Measurements from ENCODE around the gene KIF23.
"Not testable (repeated sequence)": the region's sequence is repeated elsewhere in the genome, so short reads cannot be mapped to it uniquely, and the experiment has no call there.

KIF23 gene

GRCh38 chr15:69434679-69435078, 20.5 kb downstream of the KIF23 start:
- DNase-seq (ENCODE audit: low spot score) = no peak

GRCh38 chr15:69435985-69436384, 21.8 kb downstream of the KIF23 start:
- DNase-seq (ENCODE audit: low spot score) = no peak

GRCh38 chr15:69436951-69437350, 22.8 kb downstream of the KIF23 start:
- no peak for DNase-seq (ENCODE audit: low spot score)

- DNase-seq (ENCODE audit: low spot score) = no peak
These were observed 25.5 kb downstream of the KIF23 start for GRCh38 chr15:69439623-69440022.

- no peak for DNase-seq (ENCODE audit: low spot score)
These were observed 29.0 kb downstream of the KIF23 start for GRCh38 chr15:69443032-69443611.

GRCh38 chr15:69444686-69445085, 30.5 kb downstream of the KIF23 start:
- DNase-seq (ENCODE audit: low spot score) = no peak

- DNase-seq (ENCODE audit: low spot score) = no peak
These were observed 32.8 kb downstream of the KIF23 start for GRCh38 chr15:69446953-69447352.

GRCh38 chr15:69450221-69450620, 36.1 kb downstream of the KIF23 start:
- not testable (repeated sequence) for DNase-seq (ENCODE audit: low spot score)

- no peak for DNase-seq (ENCODE audit: low spot score)
These were observed 37.0 kb downstream of the KIF23 start for GRCh38 chr15:69450968-69451695.

- DNase-seq (ENCODE audit: low spot score) = no peak
These were observed 38.0 kb downstream of the KIF23 start for GRCh38 chr15:69451951-69452691.

- peak; percentile 98 for DNase-seq (ENCODE audit: low spot score)
These were observed 38.8 kb downstream of the KIF23 start, which contains the start of gene RPLP1 for GRCh38 chr15:69452692-69453521. TSS of gene RPLP1 (plus strand) at chr15:69452818. CDS start at chr15:69452949, 131 bp downstream.

- no peak for DNase-seq (ENCODE audit: low spot score)
These were observed 40.8 kb downstream of the KIF23 start for GRCh38 chr15:69454953-69455352.

- DNase-seq (ENCODE audit: low spot score) = no peak
These were observed 42.3 kb downstream of the KIF23 start for GRCh38 chr15:69456208-69457166.

- DNase-seq (ENCODE audit: low spot score) = peak; percentile 53
These were observed 43.4 kb downstream of the KIF23 start for GRCh38 chr15:69457304-69458280.

GRCh38 chr15:69459066-69459465, 44.9 kb downstream of the KIF23 start:
- DNase-seq (ENCODE audit: low spot score) = no peak

GRCh38 chr15:69460481-69460880, 46.3 kb downstream of the KIF23 start:
- no peak for DNase-seq (ENCODE audit: low spot score)

GRCh38 chr15:69462030-69462492, 47.9 kb downstream of the KIF23 start:
- DNase-seq (ENCODE audit: low spot score) = peak; percentile 44

- peak; percentile 99 for DNase-seq (ENCODE audit: low spot score)
These were observed 48.5 kb downstream of the KIF23 start for GRCh38 chr15:69462493-69463181.

GRCh38 chr15:69463182-69463756, 49.1 kb downstream of the KIF23 start:
- DNase-seq (ENCODE audit: low spot score) = no peak
